Heart right ventricle (tissue), 16 donors: ENCODE data around the gene CDKN2AIPNL. TPM values are rescaled to one million over a fixed set of nuclear protein-coding genes. Genes with fewer than 3 reads are reported as not detected.
A peak's percentile ranks its signal among the peaks of the same experiment; 100 is the strongest.

Experiments used
- ATAC-seq, 8 donors: fragments of 200-7000 bp; cut with Tn5 transposase; one replicate each; pipeline ENCODE4 v1.9.1; 2020; ENCODE audit warnings: mild to moderate bottlenecking in 8 of 8, moderate library complexity in 8 of 8, moderate number of reproducible peaks in 1 of 8
- DNase-seq, 2 donors: peaks; one replicate each; pipeline ENCODE4 v3.0.0-alpha.2; 2020
- H3K27ac ChIP-seq, 10 donors: fragments of 200-600 bp; sonication (generic) in 2 of 10; one replicate each; pipeline versions ENCODE4 v1.5.0 to v1.8.0; 2020 to 2022; ENCODE audit warnings: mild to moderate bottlenecking in 3 of 10
- H3K27me3 ChIP-seq, 7 donors: fragments of 200-600 bp; one replicate each; pipeline ENCODE4 v1.8.0; 2021 to 2022; ENCODE audit warnings: mild to moderate bottlenecking in 2 of 7
- H3K36me3 ChIP-seq, 9 donors: fragments of 200-600 bp; sonication (generic) in 1 of 9; one replicate each; pipeline versions ENCODE4 v1.5.0 to v1.8.0; 2020 to 2022; ENCODE audit warnings: mild to moderate bottlenecking in 2 of 9
- H3K4me1 ChIP-seq, 9 donors: fragments of 200-600 bp; sonication (generic) in 1 of 9; one replicate each; pipeline versions ENCODE4 v1.5.0 to v1.8.0; 2020 to 2022; ENCODE audit warnings: mild to moderate bottlenecking in 4 of 9
- H3K4me3 ChIP-seq, 10 donors: fragments of 200-600 bp; sonication (generic) in 2 of 10; one replicate each; pipeline versions ENCODE4 v1.5.0 to v1.8.0; 2020 to 2022; ENCODE audit warnings: mild to moderate bottlenecking in 7 of 10, moderate library complexity in 2 of 10
- H3K9me3 ChIP-seq, 11 donors: fragments of 200-600 bp in 10 of 11; sonication (generic) in 2 of 11; one replicate each; pipeline versions ENCODE4 v1.5.0 to v1.8.0; 2013 to 2022; ENCODE audit warnings: mild to moderate bottlenecking in 2 of 11, control low read depth in 1 of 11, moderate library complexity in 1 of 11
- WGBS, 2 donors: extraction: QIAGEN DNeasy Blood & Tissue Kit; methylation state at CpG; one replicate each; pipeline ENCODE4 v1.1.7; 2013; ENCODE audit warnings: inconsistent platforms in 1 of 2; 5-methylcytosine and 5-hydroxymethylcytosine counted together
- intact Hi-C, 10 donors: fragments of 100-400 bp; cut with DNase I; formaldehyde crosslinking; loops; one replicate each; pipeline versions ENCODE4 v1.11.1 to v1.14.2; 2022
- polyA plus RNA-seq, 2 donors: library from polyadenylated mRNA; stranded (reverse); fragments of 200-250 nt; gene quantifications; one replicate each; pipeline ENCODE4 v1.2.3, GENCODE V29; 2013
- total RNA-seq, 10 donors: library from RNA; stranded (reverse); fragmentation: NEBNext Ultra II Directional in 3 of 10; extraction: Animal tissue kit (Norgen Biotek cat#: 25700) in 3 of 10; gene quantifications; one replicate each; pipeline versions ENCODE4 v1.2.1 to v1.2.4, GENCODE V29; 2021 to 2023
- TF ChIP-seq, protein P1 (sequence below), 9 donors: fragments of 200-600 bp; sonication (generic) in 2 of 9; IDR thresholded peaks; one replicate each; pipeline versions ENCODE4 v1.5.0 to v1.8.0; 2021 to 2022; ENCODE audit warnings: antibody characterized with exemption in 9 of 9, mild to moderate bottlenecking in 5 of 9, moderate library complexity in 1 of 9
- donor health status: Arrhythmogenic right ventricular cardiomyopathy.
- donor health status: ischemic (EF 13 %, LVEDD 7.1; RV severe dilation, severe dysfunction).
- donor health status: healthy with polysubstance abuse.
- donor health status: DM: no; HTN: yes; CAD: no.
- donor health status: DM: no; HTN: no; CAD: no.
- donor health status: ischemic (EF 25% LVEDD 6.9; RV normal size, moderate dysfunction).
- donor health status: ischemic (EF 25% LVEDD 5.7; RV mildly dilated, moderate dysfunction).
- donor health status: healthy.
- donor health status: DM: yes; HTN: yes; CAD: no.
- donor health status: Ischemic cardiomyopathy.
- donor health status: ischemic (EF 35%, LVEDD 5.7; RV mildly dilated, moderate dysfunction).
- donor health status: nonischemic (EF 11% LVEDD 7.7; RV severe dilation, severe dysfunction).
- donor health status: DM: yes; HTN: yes; CAD: no.
- donor health status: PGD.
- donor health status: ischemic (EF 29% LVEDD 5.4; RV normal size, mild dysfunction).
- donor health status: nonischemic (EF 23%, LVEDD 6.1; RV moderate dilation, normal function).

Gene CDKN2AIPNL
- total and polyA plus RNA-seq, 12 donors = 29.1 to 87.6 (median 37.3) TPM

DNA sequence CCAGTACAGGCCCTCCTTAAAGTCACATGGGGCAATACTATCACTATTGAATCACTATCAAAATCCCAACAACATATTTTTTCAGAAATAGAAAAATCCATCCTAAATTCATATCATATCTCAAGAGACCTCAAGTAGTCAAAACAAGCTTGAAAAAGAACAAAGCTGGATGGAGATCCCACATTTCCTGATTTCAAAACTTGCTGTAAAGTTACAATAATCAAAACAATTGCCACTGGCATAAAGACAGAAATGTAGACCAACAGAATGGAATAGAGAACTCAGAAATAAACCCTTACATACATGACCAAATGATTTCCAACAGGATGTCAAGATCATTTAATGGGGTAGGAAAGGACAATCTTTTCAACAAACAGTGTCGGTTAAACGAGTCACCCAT, 41.3 kb upstream of the CDKN2AIPNL start:
- DNase-seq (no peak), ATAC-seq (no peak)
- no peak overlapping the region for H3K27ac ChIP-seq
- no peaks in the 10 kb centered on the region for H3K9me3 ChIP-seq
- intact Hi-C loops = no loop called here
- H3K36me3 ChIP-seq = no peaks in the 10 kb centered on the region
- H3K4me3 ChIP-seq = no peak overlapping the region
- TF ChIP-seq, protein P1, sequence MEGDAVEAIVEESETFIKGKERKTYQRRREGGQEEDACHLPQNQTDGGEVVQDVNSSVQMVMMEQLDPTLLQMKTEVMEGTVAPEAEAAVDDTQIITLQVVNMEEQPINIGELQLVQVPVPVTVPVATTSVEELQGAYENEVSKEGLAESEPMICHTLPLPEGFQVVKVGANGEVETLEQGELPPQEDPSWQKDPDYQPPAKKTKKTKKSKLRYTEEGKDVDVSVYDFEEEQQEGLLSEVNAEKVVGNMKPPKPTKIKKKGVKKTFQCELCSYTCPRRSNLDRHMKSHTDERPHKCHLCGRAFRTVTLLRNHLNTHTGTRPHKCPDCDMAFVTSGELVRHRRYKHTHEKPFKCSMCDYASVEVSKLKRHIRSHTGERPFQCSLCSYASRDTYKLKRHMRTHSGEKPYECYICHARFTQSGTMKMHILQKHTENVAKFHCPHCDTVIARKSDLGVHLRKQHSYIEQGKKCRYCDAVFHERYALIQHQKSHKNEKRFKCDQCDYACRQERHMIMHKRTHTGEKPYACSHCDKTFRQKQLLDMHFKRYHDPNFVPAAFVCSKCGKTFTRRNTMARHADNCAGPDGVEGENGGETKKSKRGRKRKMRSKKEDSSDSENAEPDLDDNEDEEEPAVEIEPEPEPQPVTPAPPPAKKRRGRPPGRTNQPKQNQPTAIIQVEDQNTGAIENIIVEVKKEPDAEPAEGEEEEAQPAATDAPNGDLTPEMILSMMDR (IDR thresholded peaks at IDR 0.05) = no peak
- H3K27me3 ChIP-seq = no peaks in the 10 kb centered on the region
- 75 to 89% methylated on average over 2 of the region's 2 CpGs for WGBS, 2 donors
- H3K4me1 ChIP-seq = peaks cover 0 to 14% (median 10%) of the 10 kb centered on the region in 9 donors

DNA sequence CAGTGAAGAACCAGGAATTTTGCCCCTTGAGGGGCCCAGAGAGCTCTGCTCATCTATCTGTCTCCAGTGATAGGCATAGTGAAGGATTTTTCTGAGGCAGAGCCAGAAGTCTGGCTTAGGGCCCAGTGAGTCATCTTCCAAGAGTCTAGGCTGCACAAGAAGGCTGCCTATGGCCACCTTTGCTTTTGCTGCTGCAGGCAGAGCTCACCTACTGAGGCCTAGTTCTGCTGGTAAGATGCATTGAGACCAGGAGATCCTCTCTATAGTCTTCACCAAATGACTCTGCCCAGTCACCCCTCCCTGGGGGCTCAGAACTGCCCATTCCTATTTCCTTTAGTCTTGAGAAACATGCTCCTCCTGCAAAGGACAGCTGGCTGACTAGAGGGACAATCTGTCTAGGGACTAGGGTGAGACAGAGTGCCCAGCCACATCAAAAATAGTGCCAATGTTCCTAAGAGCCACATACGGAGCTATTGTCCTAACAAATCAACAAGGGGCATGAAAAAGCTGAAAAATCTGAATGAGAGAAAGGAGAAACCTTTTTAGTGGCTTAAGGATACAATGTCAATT, 40.3 kb upstream of the CDKN2AIPNL start:
- intact Hi-C loops = no loop called here
- DNase-seq (peak in 1 of 2 donors; percentile 34), ATAC-seq (peak; percentile 43 to 87 (median 64))
- Histone ChIP-seq H3K36me3 (no peaks in the 10 kb centered on the region), H3K9me3 (no peaks in the 10 kb centered on the region), H3K27me3 (no peaks in the 10 kb centered on the region), H3K27ac (no peak overlapping the region), H3K4me3 (no peak overlapping the region), H3K4me1 (peaks cover 0 to 14% (median 9%) of the 10 kb centered on the region in 9 donors)
- TF ChIP-seq, protein P1 (IDR thresholded peaks at IDR 0.05) = no peak
- 64% methylated on average over 1 of the region's 1 CpG for WGBS, 2 donors

DNA sequence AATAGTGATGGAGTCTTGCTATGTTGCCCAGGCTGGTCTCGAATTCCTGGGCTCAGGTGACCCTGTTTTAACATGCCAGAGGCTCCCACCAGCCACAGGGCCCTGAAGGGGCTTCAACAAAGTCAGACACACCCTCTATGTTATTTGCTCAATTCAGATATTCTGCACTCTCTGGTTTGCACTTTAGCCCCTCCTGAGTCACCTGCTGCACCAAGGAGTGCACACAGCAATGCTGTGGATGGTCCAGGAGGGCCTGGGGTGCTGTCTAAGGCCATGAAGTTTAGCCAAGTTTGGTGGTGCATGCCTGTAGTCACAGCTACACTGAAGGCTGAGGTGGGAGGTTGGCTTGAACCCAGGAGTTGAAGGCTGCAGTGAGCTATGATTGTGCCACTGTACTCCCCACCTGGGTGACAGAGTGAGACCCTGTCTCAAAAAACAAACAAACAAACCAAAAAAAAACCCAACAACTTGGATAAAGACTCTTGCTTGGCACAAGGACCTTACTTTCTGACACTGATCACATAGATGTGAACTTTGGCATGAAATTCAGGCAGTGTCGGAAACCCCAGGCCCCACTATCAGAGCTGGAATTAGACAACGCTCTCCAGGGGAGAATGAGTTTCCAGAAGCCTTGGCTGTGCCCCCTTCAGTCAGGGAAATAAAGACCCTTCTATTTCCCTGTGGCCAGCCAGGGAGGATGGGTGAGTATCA, 39.7 kb upstream of the CDKN2AIPNL start:
- no peaks in the 10 kb centered on the region for H3K27me3 ChIP-seq
- intact Hi-C loops = no loop called here
- no peak overlapping the region for H3K27ac ChIP-seq
- H3K4me3 ChIP-seq = no peak overlapping the region
- H3K9me3 ChIP-seq = no peaks in the 10 kb centered on the region
- TF ChIP-seq, protein P1 (IDR thresholded peaks at IDR 0.05) = no peak
- no peak for DNase-seq
- 77 to 81% methylated on average over 3 of the region's 3 CpGs for WGBS, 2 donors
- H3K36me3 ChIP-seq = no peaks in the 10 kb centered on the region
- peaks cover 0 to 14% (median 9%) of the 10 kb centered on the region in 9 donors for H3K4me1 ChIP-seq
- peak in 2 of 8 donors; percentile 8 to 22 for ATAC-seq

DNA sequence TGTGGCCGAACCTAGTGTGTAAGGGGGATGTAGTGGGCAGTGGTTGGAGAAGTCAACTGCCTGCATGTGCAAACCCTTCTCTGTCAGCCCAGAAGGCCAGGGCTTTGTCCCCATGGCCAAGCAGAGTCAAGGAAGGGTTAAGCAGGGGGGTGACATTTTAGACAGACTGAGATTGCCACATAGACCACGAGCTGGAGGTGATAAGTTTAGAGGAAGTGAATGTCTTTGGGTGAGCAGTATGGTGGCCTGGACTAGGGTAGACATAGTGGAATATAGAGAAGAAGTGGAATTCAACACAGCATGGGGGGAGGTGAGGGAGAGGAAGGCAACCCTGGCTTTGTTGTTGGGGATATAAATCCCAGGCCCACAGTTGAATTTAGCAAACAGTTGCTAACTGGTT, 38.7 kb upstream of the CDKN2AIPNL start:
- 69 to 70% methylated on average over 2 of the region's 2 CpGs for WGBS, 2 donors
- Histone ChIP-seq H3K27ac (no peak overlapping the region), H3K4me1 (peaks cover 0 to 14% (median 9%) of the 10 kb centered on the region in 9 donors), H3K27me3 (no peaks in the 10 kb centered on the region), H3K9me3 (no peaks in the 10 kb centered on the region), H3K36me3 (no peaks in the 10 kb centered on the region), H3K4me3 (no peak overlapping the region)
- TF ChIP-seq, protein P1 (IDR thresholded peaks at IDR 0.05) = no peak
- DNase-seq (no peak), ATAC-seq (no peak)
- intact Hi-C loops = no loop called here
